Natural killer cell (primary cell): ENCODE results near the gene ITCH. TPM values are rescaled to one million over a fixed set of nuclear protein-coding genes. Genes with fewer than 3 reads are reported as not detected.
A peak's percentile ranks its signal among the peaks of the same experiment; 100 is the strongest.

Experiments
- ATAC-seq, 3 donors: fragments of 150-1000 bp in 2 of 3; fragments of 200-7000 bp in 1 of 3; cut with Tn5 transposase; 1 replicate in 1 of 3; 2 replicates in 2 of 3; pipeline ENCODE4 v1.10.0; 2021; ENCODE audit warnings: mild to moderate bottlenecking in 2 of 3, moderate library complexity in 2 of 3
- DNase-seq, 2 donors: peaks; one replicate each; pipeline versions ENCODE4 v3.0.0 to v3.0.0-alpha.2; 2013 to 2021; ENCODE audit warnings: mixed read lengths in 1 of 2
- H3K27ac ChIP-seq: one replicate; pipeline ENCODE4 v1.5.1; 2013; ENCODE audit warnings: mild to moderate bottlenecking, low read length
- H3K27me3 ChIP-seq: one replicate; pipeline ENCODE4 v1.6.1; 2013; ENCODE audit warnings: low read length; ENCODE audit not compliant: control insufficient read depth, insufficient read depth
- H3K36me3 ChIP-seq: one replicate; pipeline ENCODE4 v1.6.1; 2013; ENCODE audit warnings: low read length; ENCODE audit not compliant: control insufficient read depth, insufficient read depth
- H3K4me1 ChIP-seq: one replicate; pipeline ENCODE4 v1.6.1; 2013; ENCODE audit warnings: low read length; ENCODE audit not compliant: control insufficient read depth, insufficient read depth
- H3K4me3 ChIP-seq: one replicate; pipeline ENCODE4 v1.5.1; 2013; ENCODE audit warnings: low read length
- H3K9me3 ChIP-seq: one replicate; pipeline ENCODE4 v1.6.1; 2013; ENCODE audit warnings: low read length; ENCODE audit not compliant: control insufficient read depth, insufficient read depth
- H3K27ac Mint-ChIP-seq, 2 donors: one replicate each; pipeline ENCODE4 v1.8.0; 2022; ENCODE audit warnings: mild to moderate bottlenecking in 2 of 2, mixed read lengths in 2 of 2, moderate library complexity in 1 of 2
- H3K27me3 Mint-ChIP-seq, 2 donors: one replicate each; pipeline ENCODE4 v1.8.0; 2022; ENCODE audit warnings: low read depth in 2 of 2, mixed read lengths in 2 of 2
- H3K36me3 Mint-ChIP-seq: one replicate; pipeline ENCODE4 v1.8.0; 2022; ENCODE audit warnings: mixed read lengths
- H3K4me1 Mint-ChIP-seq, 2 donors: one replicate each; pipeline ENCODE4 v1.8.0; 2022; ENCODE audit warnings: mixed read lengths in 2 of 2
- H3K4me3 Mint-ChIP-seq: one replicate; pipeline ENCODE4 v1.8.0; 2022; ENCODE audit warnings: mild to moderate bottlenecking, moderate library complexity, mixed read lengths
- H3K9me3 Mint-ChIP-seq, 2 donors: one replicate each; pipeline ENCODE4 v1.8.0; 2022; ENCODE audit warnings: mixed read lengths in 2 of 2
- WGBS: methylation state at CpG from one replicate; pipeline ENCODE4 v1.1.7; 2013; ENCODE audit warnings: missing lambda C conversion rate; ENCODE audit not compliant: insufficient coverage; 5-methylcytosine and 5-hydroxymethylcytosine counted together
- intact Hi-C: fragments of 100-400 bp; cut with micrococcal nuclease; formaldehyde crosslinking; loops from one replicate; pipeline ENCODE4 v1.14.2; 2022
- total RNA-seq, 4 donors: library from RNA; stranded (reverse); fragments of 120-200 nt in 1 of 4; gene quantifications; one replicate each; pipeline versions ENCODE4 v1.2.3 to v1.2.4, GENCODE V29; 2013 to 2022
- TF ChIP-seq, protein P1 (sequence below): fragments of 200-600 bp; IDR thresholded peaks from one replicate; pipeline ENCODE4 v1.8.0; 2022; ENCODE audit warnings: antibody characterized with exemption

Gene ITCH
- total RNA-seq, 3 donors from 2014 or later (not counting 1 experiment from before 2014, with no cell fraction given) = 157 to 182 (median 163) TPM

DNA sequence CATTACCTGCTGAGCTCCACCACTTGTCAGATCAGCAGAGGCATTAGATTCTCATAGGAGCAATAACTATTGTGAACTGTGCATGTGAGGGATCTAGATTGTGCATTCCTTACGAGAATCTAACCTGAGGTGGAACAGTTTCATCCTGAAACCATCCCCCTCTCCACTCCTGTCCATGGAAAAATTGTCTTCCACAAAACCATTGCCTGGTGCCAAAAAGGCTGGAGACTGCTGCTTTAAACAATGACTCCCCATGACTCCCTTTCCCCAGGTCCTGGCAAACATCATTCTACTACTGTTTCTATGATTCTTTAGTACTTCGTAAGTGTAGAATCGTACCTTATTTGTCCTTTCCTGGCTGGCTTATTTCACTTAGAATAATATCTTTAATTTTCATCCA is 143.4 kb downstream of the ITCH start:
- Histone ChIP-seq H3K27me3 (no peaks in the 10 kb centered on the region), H3K4me3 (no peak overlapping the region), H3K27ac (no peak overlapping the region), H3K4me1 (no peaks in the 10 kb centered on the region), H3K9me3 (no peaks in the 10 kb centered on the region), H3K36me3 (peaks cover 72% of the 10 kb centered on the region)
- no peak for ATAC-seq
- Mint-ChIP-seq H3K27ac (peak overlapping the region in 1 of 2 donors; percentile 37), H3K4me3 (no peak overlapping the region), H3K9me3 (no peaks in the 10 kb centered on the region), H3K4me1 (peaks cover 8 to 9% of the 10 kb centered on the region in 2 donors), H3K36me3 (no peaks in the 10 kb centered on the region), H3K27me3 (no peaks in the 10 kb centered on the region)
- 100% methylated on average over 2 of the region's 3 CpGs for WGBS
- intact Hi-C loops = no loop called here
- DNase-seq = no peak
- TF ChIP-seq, protein P1, sequence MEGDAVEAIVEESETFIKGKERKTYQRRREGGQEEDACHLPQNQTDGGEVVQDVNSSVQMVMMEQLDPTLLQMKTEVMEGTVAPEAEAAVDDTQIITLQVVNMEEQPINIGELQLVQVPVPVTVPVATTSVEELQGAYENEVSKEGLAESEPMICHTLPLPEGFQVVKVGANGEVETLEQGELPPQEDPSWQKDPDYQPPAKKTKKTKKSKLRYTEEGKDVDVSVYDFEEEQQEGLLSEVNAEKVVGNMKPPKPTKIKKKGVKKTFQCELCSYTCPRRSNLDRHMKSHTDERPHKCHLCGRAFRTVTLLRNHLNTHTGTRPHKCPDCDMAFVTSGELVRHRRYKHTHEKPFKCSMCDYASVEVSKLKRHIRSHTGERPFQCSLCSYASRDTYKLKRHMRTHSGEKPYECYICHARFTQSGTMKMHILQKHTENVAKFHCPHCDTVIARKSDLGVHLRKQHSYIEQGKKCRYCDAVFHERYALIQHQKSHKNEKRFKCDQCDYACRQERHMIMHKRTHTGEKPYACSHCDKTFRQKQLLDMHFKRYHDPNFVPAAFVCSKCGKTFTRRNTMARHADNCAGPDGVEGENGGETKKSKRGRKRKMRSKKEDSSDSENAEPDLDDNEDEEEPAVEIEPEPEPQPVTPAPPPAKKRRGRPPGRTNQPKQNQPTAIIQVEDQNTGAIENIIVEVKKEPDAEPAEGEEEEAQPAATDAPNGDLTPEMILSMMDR = no peak

DNA sequence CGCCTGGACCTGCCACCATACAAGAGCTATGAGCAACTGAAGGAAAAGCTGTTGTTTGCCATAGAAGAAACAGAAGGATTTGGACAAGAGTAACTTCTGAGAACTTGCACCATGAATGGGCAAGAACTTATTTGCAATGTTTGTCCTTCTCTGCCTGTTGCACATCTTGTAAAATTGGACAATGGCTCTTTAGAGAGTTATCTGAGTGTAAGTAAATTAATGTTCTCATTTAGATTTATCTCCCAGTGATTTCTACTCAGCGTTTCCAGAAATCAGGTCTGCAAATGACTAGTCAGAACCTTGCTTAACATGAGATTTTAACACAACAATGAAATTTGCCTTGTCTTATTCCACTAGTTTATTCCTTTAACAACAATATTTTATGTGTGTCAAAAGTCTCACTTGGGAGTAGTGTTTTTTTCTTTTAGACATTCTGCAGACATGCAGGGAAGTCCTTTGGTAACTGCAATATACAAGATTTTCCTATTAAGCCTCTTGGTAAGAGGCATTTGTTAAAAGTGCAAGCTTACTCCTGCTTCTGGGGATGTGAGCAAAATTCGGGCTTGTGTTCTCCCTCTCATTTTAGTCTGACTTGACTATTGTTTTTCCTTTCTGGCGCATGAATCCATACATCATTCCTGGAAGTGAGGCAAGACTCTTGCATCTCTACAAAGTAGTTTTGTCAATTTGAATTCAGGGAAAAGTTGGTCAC is 144.8 kb downstream of the ITCH start:
- Mint-ChIP-seq H3K4me3 (no peak overlapping the region), H3K9me3 (no peaks in the 10 kb centered on the region), H3K36me3 (no peaks in the 10 kb centered on the region), H3K27ac (peak overlapping the region; percentile 8 to 62), H3K4me1 (peaks cover 11 to 17% of the 10 kb centered on the region in 2 donors), H3K27me3 (no peaks in the 10 kb centered on the region)
- Histone ChIP-seq H3K4me1 (no peaks in the 10 kb centered on the region), H3K36me3 (peaks cover 68% of the 10 kb centered on the region), H3K9me3 (no peaks in the 10 kb centered on the region), H3K27me3 (no peaks in the 10 kb centered on the region), H3K4me3 (no peak overlapping the region), H3K27ac (no peak overlapping the region)
- WGBS = 93% methylated on average over 4 of the region's 4 CpGs
- ATAC-seq (no peak), DNase-seq (no peak)
- TF ChIP-seq, protein P1 = no peak
- intact Hi-C loops = no loop called here

DNA sequence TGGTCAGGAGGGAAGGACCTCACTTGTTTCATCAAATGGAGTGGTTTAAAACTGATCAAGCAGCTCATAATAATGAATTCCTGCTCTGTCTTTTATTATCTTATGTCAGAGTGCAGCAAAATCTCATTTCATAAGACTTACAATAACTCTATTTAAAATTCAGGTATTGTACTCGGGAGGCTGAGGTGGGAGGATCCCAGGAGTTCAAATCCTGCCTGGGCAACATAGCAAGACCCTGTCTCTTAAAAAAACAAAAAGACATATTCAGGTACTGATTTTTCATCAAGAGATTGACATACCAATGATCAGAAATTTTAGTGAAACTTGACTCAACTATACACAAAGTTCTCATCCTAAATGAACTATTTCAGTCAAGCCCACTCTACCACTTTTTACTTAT is 147.5 kb downstream of the ITCH start:
- no peak for DNase-seq

More for the DNA sequence above, 147.5 kb downstream of the ITCH start:
- H3K9me3 Mint-ChIP-seq = no peaks in the 10 kb centered on the region
- H3K4me1 Mint-ChIP-seq = peaks cover 22 to 40% of the 10 kb centered on the region in 2 donors
- 100% methylated on average over 1 of the region's 1 CpG for WGBS
- TF ChIP-seq, protein P1 = no peak
- no peak for ATAC-seq
- peak overlapping the region in 1 of 2 donors; percentile 53 for H3K27ac Mint-ChIP-seq
- Histone ChIP-seq H3K9me3 (no peaks in the 10 kb centered on the region), H3K27me3 (no peaks in the 10 kb centered on the region), H3K4me3 (no peak overlapping the region), H3K36me3 (peaks cover 47% of the 10 kb centered on the region), H3K4me1 (peaks cover 10% of the 10 kb centered on the region), H3K27ac (no peak overlapping the region)
- intact Hi-C loops = no loop called here
- H3K27me3 Mint-ChIP-seq = no peaks in the 10 kb centered on the region
- H3K36me3 Mint-ChIP-seq = no peaks in the 10 kb centered on the region
- H3K4me3 Mint-ChIP-seq = no peak overlapping the region
